ENCODE data around the gene HYPK.
A peak's percentile ranks its signal among the peaks of the same experiment; 100 is the strongest.
"Not testable (repeated sequence)": the region's sequence is repeated elsewhere in the genome, so short reads cannot be mapped to it uniquely, and the experiment has no call there.

Gene HYPK

GRCh38 chr15:43799209-43799944, 1.0 kb upstream of the HYPK start:
- H3K4me2 ChIP-seq (ENCODE audit: low read length) = peak overlapping the region; percentile 90
- TF ChIP-seq CTCF (IDR thresholded peaks at IDR 0.05; ENCODE audit: low read depth, low read length, poor library complexity, severe bottlenecking) = peak; percentile 71
- no peak for TF ChIP-seq EZH2phosphoT487 (IDR thresholded peaks at IDR 0.05; ENCODE audit: borderline replicate concordance, low read length)
- peak overlapping the region; percentile 95 for H3K4me3 ChIP-seq (ENCODE audit: low read length)
- peaks cover 4% of the 10 kb centered on the region; the same call in 1 of the 2 replicates for H3K9me3 ChIP-seq (ENCODE audit: control insufficient read depth, insufficient read depth, low read length)
- no peaks in the 10 kb centered on the region for H4K20me1 ChIP-seq (ENCODE audit: control insufficient read depth, insufficient read depth, low read depth, low read length)
- no peaks in the 10 kb centered on the region for H3K27me3 ChIP-seq (ENCODE audit: control insufficient read depth, low read length)
- H3F3A ChIP-seq (ENCODE audit: control insufficient read depth, insufficient read depth) = peaks cover 77% of the 10 kb centered on the region
- peaks cover 90% of the 10 kb centered on the region for H3K4me1 ChIP-seq (ENCODE audit: control insufficient read depth, low read length)
- peak overlapping the region; percentile 99 for H3K27ac ChIP-seq (ENCODE audit: low read depth, low read length)
- peaks cover 93% of the 10 kb centered on the region for H3K36me3 ChIP-seq (ENCODE audit: control insufficient read depth, low read length)
- peaks cover 48% of the 10 kb centered on the region for H3K79me2 ChIP-seq (ENCODE audit: control insufficient read depth, low read length)
- no peaks in the 10 kb centered on the region for H3K9me2 ChIP-seq (replicated peaks; ENCODE audit: control insufficient read depth, low read length)

GRCh38 chr15:43799945-43800285, 484 bp upstream of the HYPK start, which contains the start of gene SERINC4:
SERINC4 (minus strand) TSS chr15:43800220; CDS start chr15:43799986, 234 bp downstream.
- peak within 1 kb of the TSS; percentile 90 for H3K4me2 ChIP-seq (ENCODE audit: low read length)
- H3K4me1 ChIP-seq (ENCODE audit: control insufficient read depth, low read length) = peaks cover 89% of the 10 kb centered on the region
- H3K27ac ChIP-seq (ENCODE audit: low read depth, low read length) = peak within 1 kb of the TSS; percentile 99
- H3K27me3 ChIP-seq (ENCODE audit: control insufficient read depth, low read length) = no peaks in the 10 kb centered on the region
- no peaks in the 10 kb centered on the region for H3K9me2 ChIP-seq (replicated peaks; ENCODE audit: control insufficient read depth, low read length)
- H4K20me1 ChIP-seq (ENCODE audit: control insufficient read depth, insufficient read depth, low read depth, low read length) = no peaks in the 10 kb centered on the region
- H3F3A ChIP-seq (ENCODE audit: control insufficient read depth, insufficient read depth) = peaks cover 77% of the 10 kb centered on the region
- peaks cover 93% of the 10 kb centered on the region for H3K36me3 ChIP-seq (ENCODE audit: control insufficient read depth, low read length)
- TF ChIP-seq CTCF (IDR thresholded peaks at IDR 0.05; ENCODE audit: low read depth, low read length, poor library complexity, severe bottlenecking) (no peak), EZH2phosphoT487 (IDR thresholded peaks at IDR 0.05; ENCODE audit: borderline replicate concordance, low read length) (no peak)
- H3K79me2 ChIP-seq (ENCODE audit: control insufficient read depth, low read length) = peaks cover 42% of the 10 kb centered on the region
- peak within 1 kb of the TSS; percentile 95 for H3K4me3 ChIP-seq (ENCODE audit: low read length)
- peaks cover 4% of the 10 kb centered on the region; the same call in 1 of the 2 replicates for H3K9me3 ChIP-seq (ENCODE audit: control insufficient read depth, insufficient read depth, low read length)

GRCh38 chr15:43802676-43803075, 2.3 kb downstream of the HYPK start:
- not testable (repeated sequence) for H4K20me1 ChIP-seq (ENCODE audit: control insufficient read depth, insufficient read depth, low read depth, low read length); H3K9me3 ChIP-seq (ENCODE audit: control insufficient read depth, insufficient read depth, low read length); H3K27me3 ChIP-seq (ENCODE audit: control insufficient read depth, low read length); H3K9me2 ChIP-seq (replicated peaks; ENCODE audit: control insufficient read depth, low read length)
- H3K4me3 ChIP-seq (ENCODE audit: low read length) = peak overlapping the region; percentile 95
- H3K4me2 ChIP-seq (ENCODE audit: low read length) = peak overlapping the region; percentile 90
- peaks cover 69% of the 10 kb centered on the region for H3K4me1 ChIP-seq (ENCODE audit: control insufficient read depth, low read length)
- peaks cover 64% of the 10 kb centered on the region for H3F3A ChIP-seq (ENCODE audit: control insufficient read depth, insufficient read depth)
- H3K79me2 ChIP-seq (ENCODE audit: control insufficient read depth, low read length) = peaks cover 43% of the 10 kb centered on the region
- peaks cover 92% of the 10 kb centered on the region for H3K36me3 ChIP-seq (ENCODE audit: control insufficient read depth, low read length)
- peak overlapping the region; percentile 99 for H3K27ac ChIP-seq (ENCODE audit: low read depth, low read length)

GRCh38 chr15:43808435-43808950, 8.1 kb downstream of the HYPK start:
- H3K36me3 ChIP-seq (ENCODE audit: control insufficient read depth, low read length) = peaks cover 89% of the 10 kb centered on the region
- TF ChIP-seq CTCF (IDR thresholded peaks at IDR 0.05; ENCODE audit: low read depth, low read length, poor library complexity, severe bottlenecking) (no peak), EZH2phosphoT487 (IDR thresholded peaks at IDR 0.05; ENCODE audit: borderline replicate concordance, low read length) (no peak)
- H3K79me2 ChIP-seq (ENCODE audit: control insufficient read depth, low read length) = peaks cover 27% of the 10 kb centered on the region
- peak overlapping the region; percentile 97 for H3K27ac ChIP-seq (ENCODE audit: low read depth, low read length)
- peak overlapping the region; percentile 78 for H3K4me2 ChIP-seq (ENCODE audit: low read length)
- no peaks in the 10 kb centered on the region for H4K20me1 ChIP-seq (ENCODE audit: control insufficient read depth, insufficient read depth, low read depth, low read length)
- H3K9me3 ChIP-seq (ENCODE audit: control insufficient read depth, insufficient read depth, low read length) = peaks cover 2% of the 10 kb centered on the region; the same call in 1 of the 2 replicates
- H3K4me3 ChIP-seq (ENCODE audit: low read length) = peak overlapping the region; percentile 69
- H3K9me2 ChIP-seq (replicated peaks; ENCODE audit: control insufficient read depth, low read length) = no peaks in the 10 kb centered on the region
- peaks cover 79% of the 10 kb centered on the region for H3K4me1 ChIP-seq (ENCODE audit: control insufficient read depth, low read length)
- H3F3A ChIP-seq (ENCODE audit: control insufficient read depth, insufficient read depth) = peaks cover 70% of the 10 kb centered on the region
- no peaks in the 10 kb centered on the region for H3K27me3 ChIP-seq (ENCODE audit: control insufficient read depth, low read length)
